Upper lobe of left lung (tissue), 6 donors: Measurements from ENCODE around the gene C13orf46. TPM values are rescaled to one million over a fixed set of nuclear protein-coding genes. Genes with fewer than 3 reads are reported as not detected.

Experiments used
- ATAC-seq, 2 donors: fragments of 200-7000 bp; cut with Tn5 transposase; one replicate each; pipeline ENCODE4 v1.9.1; 2022; ENCODE audit warnings: mild to moderate bottlenecking in 2 of 2, moderate library complexity in 2 of 2; ENCODE audit not compliant: low FRiP score in 2 of 2
- DNase-seq, 2 donors: peaks; one replicate each; pipeline ENCODE4 v3.0.0-alpha.2; 2019 to 2020
- H3K27ac ChIP-seq, 4 donors: fragments of 200-600 bp; sonication (generic); one replicate each; pipeline ENCODE4 v1.5.1; 2016 to 2019
- H3K27me3 ChIP-seq, 4 donors: fragments of 200-600 bp; sonication (generic); one replicate each; pipeline ENCODE4 v1.5.1; 2017 to 2019
- H3K36me3 ChIP-seq, 4 donors: fragments of 200-600 bp; sonication (generic); one replicate each; pipeline ENCODE4 v1.5.1; 2016 to 2019
- H3K4me1 ChIP-seq, 4 donors: fragments of 200-600 bp; sonication (generic); one replicate each; pipeline ENCODE4 v1.5.1; 2018 to 2019
- H3K4me3 ChIP-seq, 4 donors: fragments of 200-600 bp; sonication (generic); one replicate each; pipeline ENCODE4 v1.5.1; 2017 to 2019; ENCODE audit warnings: mild to moderate bottlenecking in 2 of 4, moderate library complexity in 1 of 4
- H3K9me3 ChIP-seq, 4 donors: fragments of 200-600 bp; sonication (generic); one replicate each; pipeline ENCODE4 v1.5.1; 2018 to 2019
- CTCF ChIP-seq, 6 experiments: fragments of 450-650 bp in 4 of 6; fragments of 200-600 bp in 2 of 6; sonication (generic) in 2 of 6; IDR thresholded peaks; one replicate each; pipeline ENCODE4 v1.5.1; 2016 to 2019; ENCODE audit warnings: antibody characterized with exemption in 6 of 6
- EP300 ChIP-seq, 4 donors: sonication (generic); formaldehyde crosslinking; IDR thresholded peaks; one replicate each; pipeline ENCODE4 v1.5.1; 2017; ENCODE audit warnings: antibody characterized with exemption in 4 of 4, control low read depth in 2 of 4
- POLR2A ChIP-seq, 4 donors: fragments of 450-650 bp; IDR thresholded peaks; one replicate each; pipeline ENCODE4 v1.5.1; 2016 to 2017; ENCODE audit warnings: antibody characterized with exemption in 4 of 4, mild to moderate bottlenecking in 2 of 4
- POLR2AphosphoS5 ChIP-seq, 2 donors: sonication (generic); formaldehyde crosslinking; IDR thresholded peaks; one replicate each; pipeline ENCODE4 v1.5.1; 2017; ENCODE audit warnings: antibody characterized with exemption in 2 of 2
- WGBS, 2 donors: methylation state at CpG; one replicate each; pipeline ENCODE4 v1.1.5; 2017 to 2018; 5-methylcytosine and 5-hydroxymethylcytosine counted together
- total RNA-seq, 6 donors: library from RNA; depleted of rRNA in 4 of 6; stranded (reverse); fragments of >200 nt in 4 of 6; gene quantifications; one replicate each; pipeline versions ENCODE4 v1.1.0 to v1.2.1, GENCODE V29; 2016 to 2021
- donor health status: DM: no; HTN: no; CAD: no; lungs with moderate emphysema.
- donor health status: DM: no; HTN: yes; CAD: no; lungs with severe emphysema.

The C13orf46 gene
- total RNA-seq, 6 donors from 2014 or later = 5.5 to 44.0 (median 14.7) TPM

GRCh38 chr13:113980489-113981064 lies 6.7 kb upstream of the C13orf46 start:
- Histone ChIP-seq H3K4me3 (no peak overlapping the region), H3K27me3 (no peaks in the 10 kb centered on the region), H3K27ac (peak overlapping the region in 2 of 4 donors; percentile 23 to 80), H3K36me3 (peaks cover 0 to 56% (median 22%) of the 10 kb centered on the region in 4 donors), H3K4me1 (peaks cover 4 to 13% (median 9%) of the 10 kb centered on the region in 4 donors), H3K9me3 (no peaks in the 10 kb centered on the region)
- TF ChIP-seq EP300 (IDR thresholded peaks at IDR 0.05) = no peak
- TF ChIP-seq CTCF (IDR thresholded peaks at IDR 0.05) = no peak
- no peak for TF ChIP-seq POLR2AphosphoS5 (IDR thresholded peaks at IDR 0.05)
- no peak for TF ChIP-seq POLR2A (IDR thresholded peaks at IDR 0.05)
- DNase-seq (no peak), ATAC-seq (no peak)
- 87 to 92% methylated on average over 12 of the region's 12 CpGs for WGBS, 2 donors

GRCh38 chr13:113979791-113980471 lies 6.1 kb upstream of the C13orf46 start:
- DNase-seq = no peak
- peaks cover 2 to 63% (median 26%) of the 10 kb centered on the region in 4 donors for H3K36me3 ChIP-seq
- H3K4me1 ChIP-seq = peaks cover 4 to 13% (median 9%) of the 10 kb centered on the region in 4 donors
- WGBS, 2 donors = 93 to 96% methylated on average over 20 of the region's 20 CpGs
- TF ChIP-seq CTCF (IDR thresholded peaks at IDR 0.05) (no peak), POLR2AphosphoS5 (IDR thresholded peaks at IDR 0.05) (no peak), EP300 (IDR thresholded peaks at IDR 0.05) (no peak), POLR2A (IDR thresholded peaks at IDR 0.05) (no peak)
- H3K4me3 ChIP-seq = no peak overlapping the region
- no peak for ATAC-seq
- H3K9me3 ChIP-seq = no peaks in the 10 kb centered on the region
- peak overlapping the region in 1 of 4 donors; percentile 80 for H3K27ac ChIP-seq
- no peaks in the 10 kb centered on the region for H3K27me3 ChIP-seq

GRCh38 chr13:113978741-113979481 lies 5.0 kb upstream of the C13orf46 start:
- DNase-seq (peak in 1 of 2 donors; percentile 73), ATAC-seq (no peak)
- Histone ChIP-seq H3K9me3 (no peaks in the 10 kb centered on the region), H3K4me1 (peaks cover 4 to 13% (median 9%) of the 10 kb centered on the region in 4 donors), H3K27ac (no peak overlapping the region), H3K4me3 (no peak overlapping the region), H3K27me3 (no peaks in the 10 kb centered on the region), H3K36me3 (peaks cover 2 to 69% (median 32%) of the 10 kb centered on the region in 4 donors)
- TF ChIP-seq POLR2AphosphoS5 (IDR thresholded peaks at IDR 0.05) = no peak
- no peak for TF ChIP-seq CTCF (IDR thresholded peaks at IDR 0.05)
- TF ChIP-seq EP300 (IDR thresholded peaks at IDR 0.05) = no peak
- TF ChIP-seq POLR2A (IDR thresholded peaks at IDR 0.05) = no peak
- 89 to 92% methylated on average over 34 to 40 of the region's 41 CpGs for WGBS, 2 donors

GRCh38 chr13:113977976-113978375 lies 4.1 kb upstream of the C13orf46 start:
- WGBS, 2 donors = 86 to 90% methylated on average over 13 of the region's 13 CpGs
- peaks cover 2 to 77% (median 32%) of the 10 kb centered on the region in 4 donors for H3K36me3 ChIP-seq

More at GRCh38 chr13:113977976-113978375, 4.1 kb upstream of the C13orf46 start:
- H3K9me3 ChIP-seq = no peaks in the 10 kb centered on the region
- no peak for ATAC-seq
- H3K27ac ChIP-seq = no peak overlapping the region
- H3K27me3 ChIP-seq = no peaks in the 10 kb centered on the region
- DNase-seq = no peak
- H3K4me1 ChIP-seq = peaks cover 4 to 13% (median 9%) of the 10 kb centered on the region in 4 donors
- no peak for TF ChIP-seq EP300 (IDR thresholded peaks at IDR 0.05)
- no peak for TF ChIP-seq POLR2A (IDR thresholded peaks at IDR 0.05)
- no peak for TF ChIP-seq CTCF (IDR thresholded peaks at IDR 0.05)
- TF ChIP-seq POLR2AphosphoS5 (IDR thresholded peaks at IDR 0.05) = no peak
- H3K4me3 ChIP-seq = no peak overlapping the region
